Muscle of leg (tissue), 11 donors: ENCODE measurements around the gene C1orf185. TPM values are rescaled to one million over a fixed set of nuclear protein-coding genes. Genes with fewer than 3 reads are reported as not detected.
"Not testable (repeated sequence)": the region's sequence is repeated elsewhere in the genome, so short reads cannot be mapped to it uniquely, and the experiment has no call there.

Source experiments
- DNase-seq: peaks from one replicate; pipeline ENCODE4 v3.0.0; 2013
- H3K27ac ChIP-seq: one replicate; pipeline ENCODE4 v1.5.1; 2013; ENCODE audit warnings: mild to moderate bottlenecking, low read length, control low read depth
- H3K27me3 ChIP-seq: one replicate; pipeline ENCODE4 v1.6.1; 2013; ENCODE audit warnings: low read length; ENCODE audit not compliant: control insufficient read depth, insufficient read depth
- H3K36me3 ChIP-seq: one replicate; pipeline ENCODE4 v1.6.1; 2013; ENCODE audit warnings: low read length; ENCODE audit not compliant: control insufficient read depth, insufficient read depth
- H3K4me1 ChIP-seq: one replicate; pipeline ENCODE4 v1.6.1; 2013; ENCODE audit warnings: low read length; ENCODE audit not compliant: control insufficient read depth, insufficient read depth
- H3K4me3 ChIP-seq: one replicate; pipeline ENCODE4 v1.5.1; 2013; ENCODE audit warnings: low read length, control low read depth
- H3K9me3 ChIP-seq: replicated peaks from 2 replicates; pipeline ENCODE4 v1.6.1; 2013; ENCODE audit warnings: low read depth, low read length; ENCODE audit not compliant: control insufficient read depth
- WGBS: methylation state at CpG from one replicate; pipeline ENCODE4 v1.1.5; 2013; ENCODE audit warnings: missing lambda C conversion rate; ENCODE audit not compliant: insufficient coverage; 5-methylcytosine and 5-hydroxymethylcytosine counted together
- polyA plus RNA-seq, 8 donors: library from polyadenylated mRNA; unstranded; fragments of 120-200 nt; gene quantifications; one replicate each; pipeline versions ENCODE4 v1.2.1 to v1.2.3, GENCODE V29; 2013; ENCODE audit warnings: inconsistent platforms in 1 of 8, low replicate concordance in 1 of 8; ENCODE audit not compliant: insufficient read length in 8 of 8, insufficient read depth in 1 of 8
- total RNA-seq: library from RNA; stranded (reverse); fragments of 120-200 nt; gene quantifications from one replicate; pipeline ENCODE4 v1.2.4, GENCODE V29; 2013

Gene C1orf185
- total and polyA plus RNA-seq, 9 donors = not detected

GRCh38 chr1:51168266-51168845, 66.3 kb downstream of the C1orf185 start:
- 60% methylated on average over 1 of the region's 1 CpG for WGBS
- Histone ChIP-seq H3K4me1 (peaks cover 3% of the 10 kb centered on the region), H3K27ac (no peak overlapping the region), H3K27me3 (no peaks in the 10 kb centered on the region), H3K36me3 (no peaks in the 10 kb centered on the region), H3K4me3 (no peak overlapping the region), H3K9me3 (no peaks in the 10 kb centered on the region)
- no peak for DNase-seq

GRCh38 chr1:51168936-51169335, 66.9 kb downstream of the C1orf185 start:
- H3K4me3 ChIP-seq = no peak overlapping the region
- DNase-seq = peak; percentile 36
- H3K9me3 ChIP-seq = no peaks in the 10 kb centered on the region
- H3K27ac ChIP-seq = no peak overlapping the region
- WGBS = 78% methylated on average over 2 of the region's 4 CpGs
- H3K27me3 ChIP-seq = no peaks in the 10 kb centered on the region
- H3K36me3 ChIP-seq = no peaks in the 10 kb centered on the region
- H3K4me1 ChIP-seq = peaks cover 3% of the 10 kb centered on the region

GRCh38 chr1:51170342-51170741, 68.3 kb downstream of the C1orf185 start:
- Histone ChIP-seq H3K27ac (no peak overlapping the region), H3K4me3 (no peak overlapping the region), H3K36me3 (no peaks in the 10 kb centered on the region), H3K4me1 (peaks cover 3% of the 10 kb centered on the region), H3K27me3 (no peaks in the 10 kb centered on the region), H3K9me3 (no peaks in the 10 kb centered on the region)
- WGBS = no CpG with 5 or more reads among the region's 1 CpG
- DNase-seq = no peak

- Histone ChIP-seq H3K4me3 (no peak overlapping the region), H3K4me1 (peaks cover 3% of the 10 kb centered on the region), H3K36me3 (no peaks in the 10 kb centered on the region), H3K27ac (no peak overlapping the region), H3K9me3 (no peaks in the 10 kb centered on the region), H3K27me3 (no peaks in the 10 kb centered on the region)
- no peak for DNase-seq
- WGBS = no CpG with 5 or more reads among the region's 3 CpGs
These were observed 70.8 kb downstream of the C1orf185 start for GRCh38 chr1:51172811-51173210.

- Histone ChIP-seq H3K36me3 (no peaks in the 10 kb centered on the region), H3K4me3 (no peak overlapping the region), H3K4me1 (no peaks in the 10 kb centered on the region), H3K27ac (no peak overlapping the region), H3K9me3 (no peaks in the 10 kb centered on the region), H3K27me3 (no peaks in the 10 kb centered on the region)
- DNase-seq = no peak
- WGBS = 60% methylated on average over 2 of the region's 2 CpGs
These were observed 73.2 kb downstream of the C1orf185 start for GRCh38 chr1:51175278-51175677.

GRCh38 chr1:51177988-51178387, 76.0 kb downstream of the C1orf185 start:
- H3K9me3 ChIP-seq, H3K27ac ChIP-seq, H3K27me3 ChIP-seq, H3K4me3 ChIP-seq, H3K36me3 ChIP-seq, H3K4me1 ChIP-seq, DNase-seq: not testable (repeated sequence)
- 90% methylated on average over 2 of the region's 6 CpGs for WGBS

GRCh38 chr1:51188230-51188629, 86.2 kb downstream of the C1orf185 start:
- Histone ChIP-seq H3K4me3 (no peak overlapping the region), H3K36me3 (no peaks in the 10 kb centered on the region), H3K27ac (no peak overlapping the region), H3K4me1 (no peaks in the 10 kb centered on the region), H3K27me3 (peaks cover 2% of the 10 kb centered on the region), H3K9me3 (no peaks in the 10 kb centered on the region)
- no peak for DNase-seq

- peak; percentile 80 for DNase-seq
- no peaks in the 10 kb centered on the region for H3K36me3 ChIP-seq
- H3K27me3 ChIP-seq = no peaks in the 10 kb centered on the region
- no peak overlapping the region for H3K27ac ChIP-seq
- no peak overlapping the region for H3K4me3 ChIP-seq
- H3K4me1 ChIP-seq = no peaks in the 10 kb centered on the region
- H3K9me3 ChIP-seq = no peaks in the 10 kb centered on the region
- WGBS = 60% methylated on average over 1 of the region's 2 CpGs
These were observed 87.5 kb downstream of the C1orf185 start for GRCh38 chr1:51189421-51190073.

- H3K27me3 ChIP-seq = no peaks in the 10 kb centered on the region
- no peak overlapping the region for H3K4me3 ChIP-seq
- no peak for DNase-seq
- no peaks in the 10 kb centered on the region for H3K4me1 ChIP-seq
- no CpG with 5 or more reads among the region's 1 CpG for WGBS
- H3K36me3 ChIP-seq = no peaks in the 10 kb centered on the region
- H3K9me3 ChIP-seq = no peaks in the 10 kb centered on the region
- no peak overlapping the region for H3K27ac ChIP-seq
These were observed 88.9 kb downstream of the C1orf185 start for GRCh38 chr1:51190961-51191360.

- WGBS = 39% methylated on average over 3 of the region's 3 CpGs
These were observed 90.3 kb downstream of the C1orf185 start for GRCh38 chr1:51192213-51192843.

More at GRCh38 chr1:51192213-51192843, 90.3 kb downstream of the C1orf185 start:
- Histone ChIP-seq H3K27ac (no peak overlapping the region), H3K9me3 (no peaks in the 10 kb centered on the region), H3K36me3 (no peaks in the 10 kb centered on the region), H3K27me3 (no peaks in the 10 kb centered on the region), H3K4me1 (no peaks in the 10 kb centered on the region), H3K4me3 (no peak overlapping the region)
- peak; percentile 80 for DNase-seq
